PFSK-1 (cell line): ENCODE measurements around the gene STRA6.

Experiments
- FOXP2 ChIP-seq: optimal IDR thresholded peaks from 2 replicates; pipeline ENCODE3; 2011; ENCODE audit warnings: borderline replicate concordance, control low read depth, inconsistent platforms; ENCODE audit not compliant: insufficient read depth; ENCODE audit errors: extremely low read length, extremely low read depth
- POLR2AphosphoS5 ChIP-seq: IDR thresholded peaks from 2 replicates; pipeline ENCODE4 v1.6.1; 2012; ENCODE audit warnings: low read depth, mild to moderate bottlenecking, control low read depth, low read length, moderate library complexity
- SIN3A ChIP-seq: IDR thresholded peaks from 2 replicates; pipeline ENCODE4 v1.6.1; 2012; ENCODE audit warnings: mild to moderate bottlenecking, low read length, moderate library complexity, borderline replicate concordance; ENCODE audit not compliant: insufficient read depth
- TAF1 ChIP-seq: IDR thresholded peaks from 2 replicates; pipeline ENCODE4 v1.6.1; 2012; ENCODE audit warnings: low read length, control low read depth, borderline replicate concordance; ENCODE audit not compliant: insufficient read depth
- TF ChIP-seq, protein P1 (sequence below), 2 experiments: IDR thresholded peaks; 2 replicates each; pipeline versions ENCODE4 v1.6.1 to v1.8.0; 2011 to 2012; ENCODE audit warnings: low read depth in 2 of 2, low read length in 2 of 2, control low read depth in 1 of 2, inconsistent platforms in 1 of 2, mild to moderate bottlenecking in 1 of 2, moderate library complexity in 1 of 2; ENCODE audit not compliant: insufficient read depth in 1 of 2

STRA6 gene

DNA sequence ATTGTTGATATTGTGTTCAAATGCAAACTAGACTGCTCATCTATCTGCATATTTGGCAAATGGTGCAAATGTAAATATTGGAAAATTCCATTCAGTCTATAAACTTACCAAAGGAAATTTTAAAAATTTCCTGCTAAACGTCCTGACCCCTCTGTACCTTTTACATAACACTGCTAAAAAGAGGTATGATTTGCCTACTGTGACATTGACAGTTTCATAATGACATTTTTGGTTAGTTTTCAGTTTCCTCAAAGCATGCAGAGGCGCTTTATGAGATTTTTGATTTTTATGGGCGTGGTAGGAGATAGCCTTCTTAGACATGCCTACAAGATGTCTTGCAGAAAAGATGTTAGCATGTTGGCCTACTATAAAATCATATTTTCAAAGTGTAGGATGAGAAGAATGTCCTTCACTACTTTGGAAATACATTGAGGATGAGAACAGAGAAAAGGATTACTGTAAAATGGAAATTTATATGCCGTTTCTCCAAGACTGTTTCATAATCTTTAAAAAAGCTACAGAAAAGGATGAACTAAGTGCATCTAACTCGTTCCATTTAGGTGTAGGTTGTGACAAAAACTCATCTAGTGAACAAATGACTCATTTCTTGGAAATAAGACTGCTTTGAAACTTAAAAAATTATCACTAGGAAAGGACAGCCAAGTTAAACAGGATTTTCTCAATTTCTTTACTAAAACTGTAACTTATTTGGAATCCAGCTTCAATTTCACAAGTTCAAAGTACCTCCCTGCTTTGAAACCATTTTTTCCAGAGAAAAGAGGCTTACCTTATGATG lies 43.5 kb downstream of the STRA6 start:
- TF ChIP-seq FOXP2, result no peak
- TF ChIP-seq, protein P1, sequence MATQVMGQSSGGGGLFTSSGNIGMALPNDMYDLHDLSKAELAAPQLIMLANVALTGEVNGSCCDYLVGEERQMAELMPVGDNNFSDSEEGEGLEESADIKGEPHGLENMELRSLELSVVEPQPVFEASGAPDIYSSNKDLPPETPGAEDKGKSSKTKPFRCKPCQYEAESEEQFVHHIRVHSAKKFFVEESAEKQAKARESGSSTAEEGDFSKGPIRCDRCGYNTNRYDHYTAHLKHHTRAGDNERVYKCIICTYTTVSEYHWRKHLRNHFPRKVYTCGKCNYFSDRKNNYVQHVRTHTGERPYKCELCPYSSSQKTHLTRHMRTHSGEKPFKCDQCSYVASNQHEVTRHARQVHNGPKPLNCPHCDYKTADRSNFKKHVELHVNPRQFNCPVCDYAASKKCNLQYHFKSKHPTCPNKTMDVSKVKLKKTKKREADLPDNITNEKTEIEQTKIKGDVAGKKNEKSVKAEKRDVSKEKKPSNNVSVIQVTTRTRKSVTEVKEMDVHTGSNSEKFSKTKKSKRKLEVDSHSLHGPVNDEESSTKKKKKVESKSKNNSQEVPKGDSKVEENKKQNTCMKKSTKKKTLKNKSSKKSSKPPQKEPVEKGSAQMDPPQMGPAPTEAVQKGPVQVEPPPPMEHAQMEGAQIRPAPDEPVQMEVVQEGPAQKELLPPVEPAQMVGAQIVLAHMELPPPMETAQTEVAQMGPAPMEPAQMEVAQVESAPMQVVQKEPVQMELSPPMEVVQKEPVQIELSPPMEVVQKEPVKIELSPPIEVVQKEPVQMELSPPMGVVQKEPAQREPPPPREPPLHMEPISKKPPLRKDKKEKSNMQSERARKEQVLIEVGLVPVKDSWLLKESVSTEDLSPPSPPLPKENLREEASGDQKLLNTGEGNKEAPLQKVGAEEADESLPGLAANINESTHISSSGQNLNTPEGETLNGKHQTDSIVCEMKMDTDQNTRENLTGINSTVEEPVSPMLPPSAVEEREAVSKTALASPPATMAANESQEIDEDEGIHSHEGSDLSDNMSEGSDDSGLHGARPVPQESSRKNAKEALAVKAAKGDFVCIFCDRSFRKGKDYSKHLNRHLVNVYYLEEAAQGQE (IDR thresholded peaks at IDR 0.05; ENCODE audit: insufficient read depth in 1 of 2, low read depth in 2 of 2, low read length in 2 of 2), result no peak
- TF ChIP-seq SIN3A, result no peak
- no peak for TF ChIP-seq TAF1
- no peak for TF ChIP-seq POLR2AphosphoS5

DNA sequence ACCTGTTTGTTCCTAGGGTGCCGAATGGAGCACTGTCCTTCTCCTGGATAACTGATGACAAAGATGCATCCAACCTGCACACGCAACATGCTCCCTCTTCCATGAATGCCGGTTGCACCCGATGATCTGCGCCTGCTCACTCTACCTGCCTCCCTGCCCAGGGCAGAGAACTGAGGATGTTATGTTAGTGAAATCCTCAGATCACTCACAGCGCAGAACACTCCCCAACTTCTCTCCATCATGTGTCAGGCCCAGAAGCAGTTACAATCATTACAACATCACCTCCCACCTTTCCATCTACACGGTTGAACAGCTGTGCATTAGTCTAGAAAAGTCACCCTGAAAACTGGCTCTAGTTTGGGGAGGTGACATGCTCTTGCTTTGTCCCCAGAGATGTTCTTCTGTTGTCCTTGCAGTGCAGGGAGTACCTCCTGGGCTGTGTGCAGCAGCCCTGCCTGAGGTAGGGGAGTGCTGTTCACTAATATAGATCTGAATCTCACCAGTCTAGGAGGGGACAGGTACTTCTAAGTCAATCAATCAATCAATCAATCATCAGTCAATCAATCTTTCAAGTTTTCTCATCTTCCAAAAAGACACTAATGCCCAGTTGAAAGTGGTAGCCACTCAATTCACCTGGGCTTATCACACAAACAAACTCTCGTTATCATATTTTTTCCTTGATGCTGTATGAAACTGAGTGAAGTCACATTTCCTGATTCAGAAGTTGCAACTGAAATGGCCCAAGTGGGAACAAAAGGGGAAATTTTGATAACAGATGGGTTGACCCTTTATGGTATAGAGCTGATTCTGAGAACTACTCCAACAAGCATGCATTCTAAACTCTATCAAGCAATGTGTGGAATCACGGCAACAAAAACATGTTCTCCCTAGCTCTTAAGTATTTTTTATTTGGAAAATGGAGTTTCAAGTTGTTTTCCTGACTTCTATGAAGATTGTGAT lies 44.4 kb downstream of the STRA6 start:
- TF ChIP-seq SIN3A (no peak), TAF1 (no peak), POLR2AphosphoS5 (no peak), FOXP2 (no peak)
- TF ChIP-seq, protein P1 (IDR thresholded peaks at IDR 0.05; ENCODE audit: insufficient read depth in 1 of 2, low read depth in 2 of 2, low read length in 2 of 2), result no peak

DNA sequence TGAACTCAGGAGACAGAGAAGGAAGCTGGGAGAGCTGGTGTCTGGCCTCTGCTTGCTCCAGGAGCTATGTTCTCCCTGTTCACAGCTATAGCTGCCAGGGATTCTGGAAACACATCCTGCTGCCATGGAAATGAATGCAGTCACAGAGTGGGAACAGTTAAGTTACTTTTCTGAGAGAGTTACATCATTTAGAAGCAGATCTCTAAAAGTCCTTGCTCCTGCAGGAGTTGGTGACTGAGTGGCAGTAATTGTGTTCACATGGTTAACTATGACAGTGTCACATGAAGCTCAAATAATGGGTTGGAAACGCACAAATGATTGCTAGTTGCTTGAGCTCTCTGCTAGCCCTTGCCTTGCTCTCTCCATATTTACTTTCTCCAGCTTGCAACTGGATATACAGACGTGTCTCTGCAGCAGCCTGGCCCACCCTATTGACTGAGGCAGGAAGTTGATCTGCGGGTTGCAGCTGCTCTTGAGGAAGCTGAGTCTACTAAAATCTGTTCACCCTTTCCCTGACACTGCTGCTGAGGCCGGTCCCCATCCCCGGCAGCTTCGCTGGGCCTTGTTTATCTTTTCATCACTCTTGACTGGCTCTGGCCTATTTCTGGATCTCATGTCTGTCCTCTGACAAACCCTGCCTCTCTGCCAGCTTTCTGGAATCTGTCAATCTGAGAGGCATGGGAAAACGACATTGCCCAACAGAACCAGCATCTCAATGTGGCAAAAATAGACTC lies 45.7 kb downstream of the STRA6 start:
- TF ChIP-seq, protein P1 (IDR thresholded peaks at IDR 0.05; ENCODE audit: insufficient read depth in 1 of 2, low read depth in 2 of 2, low read length in 2 of 2), result no peak
- TF ChIP-seq FOXP2, result peak; percentile 44

DNA sequence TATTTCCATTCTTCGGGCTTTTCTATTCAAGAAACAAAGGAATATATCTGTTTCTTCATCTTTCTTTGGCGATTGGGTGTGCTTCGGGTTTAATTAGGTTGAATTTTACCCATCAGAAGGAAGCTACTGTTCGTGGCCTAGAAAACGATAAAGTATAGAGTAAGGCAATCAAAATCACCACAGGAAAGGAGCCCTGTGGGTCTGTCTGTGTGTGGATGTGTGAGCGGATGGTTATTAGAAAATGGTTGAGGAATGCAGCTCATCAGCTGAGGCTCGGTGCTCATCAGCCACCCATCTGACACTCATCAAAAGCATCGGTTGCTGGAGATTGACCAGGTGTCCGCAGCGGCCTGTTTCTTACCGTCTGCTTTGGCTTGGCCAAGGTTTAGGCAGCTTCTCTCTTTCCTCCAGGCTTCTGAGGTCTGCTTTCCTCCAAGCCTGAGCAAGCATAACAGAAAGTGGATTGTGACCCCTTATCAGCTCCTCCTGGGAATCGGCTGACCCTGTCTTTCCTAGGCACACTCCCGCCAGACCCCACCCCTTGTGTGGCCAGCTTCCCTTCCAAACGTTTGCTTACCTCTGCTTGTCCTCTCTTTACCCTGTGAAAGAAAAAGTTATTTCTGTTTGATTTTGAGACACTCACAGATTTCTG lies 46.7 kb downstream of the STRA6 start:
- TF ChIP-seq, protein P1 (IDR thresholded peaks at IDR 0.05; ENCODE audit: insufficient read depth in 1 of 2, low read depth in 2 of 2, low read length in 2 of 2), result no peak
- TF ChIP-seq TAF1 (no peak), POLR2AphosphoS5 (no peak), FOXP2 (no peak), SIN3A (no peak)
